RWPE2 (cell line): Measurements from ENCODE around the gene KCTD7.

Experiments
- ATAC-seq: fragments of 200-7000 bp; cut with Tn5 transposase; 3 replicates; pipeline ENCODE4 v1.9.1; 2021; ENCODE audit warnings: low read depth
- DNase-seq: peaks from one replicate; pipeline ENCODE4 v3.0.0-alpha.2; 2020; ENCODE audit warnings: low spot score
- H3K27ac ChIP-seq: fragments of 450-650 bp; 2 replicates; pipeline ENCODE4 v1.5.1; 2017; ENCODE audit warnings: mild to moderate bottlenecking; ENCODE audit not compliant: poor library complexity, severe bottlenecking
- H3K27me3 ChIP-seq: fragments of 250-450 bp; sonication (Bioruptor Pico); 2 replicates; pipeline ENCODE4 v1.5.1; 2021; ENCODE audit warnings: mild to moderate bottlenecking, moderate library complexity; ENCODE audit not compliant: insufficient read depth, poor library complexity, severe bottlenecking
- H3K36me3 ChIP-seq: fragments of 250-450 bp; sonication (Bioruptor Pico); 2 replicates; pipeline ENCODE4 v1.5.1; 2020; ENCODE audit warnings: low read depth, mild to moderate bottlenecking, moderate library complexity
- H3K4me1 ChIP-seq: fragments of 250-450 bp; sonication (Bioruptor Pico); 2 replicates; pipeline ENCODE4 v1.5.1; 2021; ENCODE audit warnings: mild to moderate bottlenecking, moderate library complexity; ENCODE audit not compliant: insufficient read depth, poor library complexity, severe bottlenecking
- H3K4me3 ChIP-seq: fragments of 250-450 bp; sonication (Bioruptor Pico); 2 replicates; pipeline ENCODE4 v1.5.1; 2021; ENCODE audit warnings: mild to moderate bottlenecking, moderate library complexity; ENCODE audit not compliant: severe bottlenecking
- H3K9me3 ChIP-seq: fragments of 250-450 bp; sonication (Bioruptor Pico); 2 replicates; pipeline ENCODE4 v1.5.1; 2021; ENCODE audit warnings: mild to moderate bottlenecking, moderate library complexity; ENCODE audit not compliant: severe bottlenecking
- CTCF ChIP-seq: fragments of 450-650 bp; IDR thresholded peaks from one replicate; pipeline ENCODE4 v1.5.1; 2017; ENCODE audit warnings: mild to moderate bottlenecking, moderate library complexity; ENCODE audit not compliant: poor library complexity, severe bottlenecking

Gene KCTD7

GRCh38 chr7:66689081-66689480 is 60.4 kb downstream of the KCTD7 start:
- TF ChIP-seq CTCF: no peak
- no peak for DNase-seq
- no peaks in the 10 kb centered on the region for H3K27me3 ChIP-seq

GRCh38 chr7:66693331-66693730 is 64.7 kb downstream of the KCTD7 start:
- Histone ChIP-seq H3K4me1 (no peaks in the 10 kb centered on the region), H3K27me3 (no peaks in the 10 kb centered on the region), H3K36me3 (peaks cover 6% of the 10 kb centered on the region), H3K9me3 (peaks cover 2% of the 10 kb centered on the region), H3K4me3 (no peak overlapping the region), H3K27ac (no peak overlapping the region)
- ATAC-seq (no peak), DNase-seq (no peak)
- TF ChIP-seq CTCF: no peak

More at GRCh38 chr7:66689081-66689480, 60.4 kb downstream of the KCTD7 start:
- Histone ChIP-seq H3K4me1 (no peaks in the 10 kb centered on the region), H3K4me3 (no peak overlapping the region), H3K9me3 (peaks cover 6% of the 10 kb centered on the region), H3K27ac (no peak overlapping the region), H3K36me3 (peaks cover 9% of the 10 kb centered on the region)
- ATAC-seq: no peak
